CMK (cell line): ENCODE data around the gene LCE5A.
"Not testable (repeated sequence)": the region's sequence is repeated elsewhere in the genome, so short reads cannot be mapped to it uniquely, and the experiment has no call there.

Experiments used
- DNase-seq: peaks from one replicate; pipeline ENCODE4 v3.0.0-alpha.2; 2010; ENCODE audit warnings: low read depth

Gene LCE5A

GRCh38 chr1:152510503-152510902, at the start of gene LCE5A:
TSS of gene LCE5A (plus strand) at chr1:152510803. CDS start at chr1:152511535, 732 bp downstream.
- no peak for DNase-seq

DNA sequence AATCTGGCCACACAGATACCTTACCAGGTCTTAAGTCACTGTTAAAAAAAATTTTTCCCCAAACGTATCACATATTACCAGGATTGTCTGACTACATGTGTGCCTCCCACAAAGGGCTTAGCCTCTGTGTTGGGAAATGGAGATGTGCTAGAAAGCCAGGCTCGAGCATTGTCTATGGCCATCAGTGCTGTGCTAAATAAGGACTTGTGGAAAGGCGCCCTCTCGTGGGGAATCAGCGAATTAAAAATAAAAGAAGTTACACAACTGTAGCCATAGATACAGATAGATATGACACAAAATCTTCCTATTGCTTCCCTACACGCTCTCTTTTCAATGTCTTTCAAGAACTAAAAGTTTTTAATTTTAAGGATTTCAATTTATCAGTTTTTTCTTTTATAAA, 49.1 kb upstream of the LCE5A start:
- DNase-seq, result peak; percentile 22

- DNase-seq, result no peak
Observed at GRCh38 chr1:152462636-152463035, 48.0 kb upstream of the LCE5A start.

DNA sequence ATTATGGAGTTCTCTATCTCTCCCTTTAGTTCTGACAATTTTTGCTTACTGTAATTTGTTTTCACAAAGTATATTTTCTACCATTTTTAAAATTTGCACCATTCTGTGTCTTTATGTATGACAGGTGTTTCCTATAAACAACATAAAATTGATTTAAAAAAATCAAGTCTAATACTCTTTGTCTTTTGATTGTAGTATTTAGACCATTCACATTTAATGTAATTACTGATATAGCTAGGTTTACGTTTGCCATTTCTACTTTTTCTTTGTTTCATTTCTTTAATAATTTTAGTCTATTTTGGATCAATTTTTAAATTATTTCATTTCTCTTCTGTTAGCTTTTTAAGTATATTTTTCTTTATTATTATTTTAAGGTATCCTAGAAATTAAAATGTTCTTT, 44.4 kb upstream of the LCE5A start:
- no peak for DNase-seq

DNA sequence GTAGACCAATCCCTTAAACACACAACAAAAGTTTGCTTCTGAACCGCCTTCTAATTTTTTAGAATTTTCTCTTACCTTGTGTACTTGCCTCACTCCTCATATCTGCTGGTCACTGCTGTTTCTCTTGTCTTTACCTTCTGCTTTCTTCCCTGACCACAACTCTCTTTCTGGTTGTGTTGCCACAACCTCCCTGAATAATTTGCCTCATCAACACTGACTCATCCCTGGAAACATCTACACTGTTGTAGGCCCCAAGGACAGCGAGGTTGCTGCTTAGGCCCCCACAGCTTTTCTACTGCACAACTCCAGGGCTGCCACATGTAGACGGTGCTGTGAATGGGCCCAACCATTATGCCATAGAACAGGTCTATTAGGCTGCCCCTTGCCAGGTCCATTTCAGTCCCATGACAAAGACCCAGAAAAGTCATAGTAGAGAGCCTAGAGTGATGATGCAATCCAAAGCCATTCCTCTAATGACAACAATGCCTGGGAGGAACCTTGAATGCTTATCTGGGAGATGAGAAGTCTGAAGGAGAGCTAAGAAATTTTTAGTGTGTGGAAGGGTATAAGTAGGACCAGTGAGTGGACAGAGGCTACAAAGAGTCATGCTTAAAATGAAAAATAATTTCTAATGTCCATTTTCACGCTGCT, 36.6 kb upstream of the LCE5A start:
- DNase-seq, result no peak

- DNase-seq, result peak; percentile 56
Observed at GRCh38 chr1:152479792-152480595, 30.6 kb upstream of the LCE5A start.

DNA sequence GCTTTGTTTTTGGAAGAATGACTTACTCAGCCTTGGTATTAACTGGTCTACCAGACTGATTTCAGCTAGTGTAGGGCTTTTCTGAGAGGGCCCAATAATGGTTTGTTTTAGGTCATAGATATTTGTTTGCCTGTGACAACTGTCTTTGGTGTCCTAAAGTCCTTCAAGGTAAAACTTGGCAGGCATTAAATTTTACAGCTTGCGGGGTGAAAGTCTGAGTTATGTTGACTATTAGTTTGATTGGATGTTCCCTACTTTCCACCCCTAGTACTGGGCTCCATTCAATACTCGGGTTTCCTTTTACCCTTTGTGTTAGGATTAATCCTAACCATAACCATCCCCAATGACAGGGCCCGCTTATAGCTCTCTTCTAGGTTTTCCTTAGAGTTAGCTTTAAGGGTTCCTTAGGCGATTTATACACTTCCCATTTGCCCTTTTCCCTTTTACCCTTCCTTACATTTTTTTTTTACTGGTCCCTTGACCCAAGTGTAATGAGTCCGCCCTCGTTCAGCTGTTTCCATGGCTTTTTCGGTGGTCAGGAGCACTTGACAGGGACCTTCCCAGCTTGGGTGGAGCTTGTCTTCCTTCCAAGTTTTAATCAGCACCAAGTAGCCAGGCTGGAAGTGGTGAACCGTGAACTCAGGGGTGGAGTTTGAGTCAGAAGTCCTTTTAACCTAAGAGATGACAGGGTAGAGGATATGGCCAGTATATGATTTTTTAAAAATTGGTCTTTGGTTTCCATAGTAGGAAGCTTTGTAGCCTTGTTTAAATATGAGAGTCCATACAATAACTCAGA, 28.5 kb upstream of the LCE5A start:
- DNase-seq, result no peak

GRCh38 chr1:152486400-152487006, 24.1 kb upstream of the LCE5A start:
- DNase-seq, result no peak

- no peak for DNase-seq
Observed at GRCh38 chr1:152487871-152488270, 22.7 kb upstream of the LCE5A start.

GRCh38 chr1:152491537-152491936, 19.1 kb upstream of the LCE5A start:
- not testable (repeated sequence) for DNase-seq

DNA sequence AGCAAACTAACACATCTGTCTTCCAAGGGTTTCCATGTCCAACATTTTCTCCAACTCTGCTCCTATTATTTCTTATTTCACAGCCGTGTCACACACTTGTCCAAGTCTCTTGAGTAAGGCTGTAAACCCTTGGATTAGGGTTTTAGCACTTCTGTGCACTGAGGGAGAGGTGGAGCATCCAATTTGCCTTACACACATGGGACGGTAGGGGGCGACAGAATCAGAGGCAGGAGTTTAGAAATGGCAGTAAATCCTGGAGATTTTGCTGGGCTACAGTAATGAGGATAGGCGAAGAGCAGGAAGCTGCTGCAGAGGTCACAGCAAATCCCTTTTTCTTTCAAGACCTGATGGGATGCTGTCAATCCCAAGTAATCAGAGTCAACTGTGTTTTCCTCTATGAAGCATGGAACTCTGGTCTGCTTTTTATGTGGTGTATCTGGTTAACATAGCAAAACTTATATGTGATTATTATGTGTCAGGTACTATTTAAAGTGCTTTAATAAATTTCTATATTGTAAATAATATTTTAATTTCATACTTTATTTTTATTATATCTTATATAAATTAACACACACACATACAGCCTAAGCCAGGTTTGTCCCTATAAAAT, 15.4 kb upstream of the LCE5A start:
- DNase-seq, result no peak

DNA sequence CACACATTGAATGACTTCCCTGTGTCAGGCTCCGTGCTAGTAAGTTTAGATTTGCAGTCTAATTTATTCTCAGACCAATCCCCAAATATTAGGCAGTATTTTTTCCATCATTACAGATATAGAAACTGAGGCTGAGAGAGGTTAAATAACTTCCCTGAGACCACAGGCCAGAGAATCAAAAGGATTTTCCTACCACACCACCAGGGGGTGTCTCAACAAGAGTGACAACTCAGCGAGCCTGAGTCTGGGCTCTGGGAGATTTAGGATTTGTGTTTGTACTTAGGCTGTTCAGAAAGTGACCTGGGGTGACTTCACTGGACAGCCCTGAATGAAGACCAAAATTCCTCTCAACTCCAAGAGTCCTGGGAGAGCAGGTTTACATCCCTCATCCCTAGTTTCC, 13.3 kb upstream of the LCE5A start:
- no peak for DNase-seq

DNA sequence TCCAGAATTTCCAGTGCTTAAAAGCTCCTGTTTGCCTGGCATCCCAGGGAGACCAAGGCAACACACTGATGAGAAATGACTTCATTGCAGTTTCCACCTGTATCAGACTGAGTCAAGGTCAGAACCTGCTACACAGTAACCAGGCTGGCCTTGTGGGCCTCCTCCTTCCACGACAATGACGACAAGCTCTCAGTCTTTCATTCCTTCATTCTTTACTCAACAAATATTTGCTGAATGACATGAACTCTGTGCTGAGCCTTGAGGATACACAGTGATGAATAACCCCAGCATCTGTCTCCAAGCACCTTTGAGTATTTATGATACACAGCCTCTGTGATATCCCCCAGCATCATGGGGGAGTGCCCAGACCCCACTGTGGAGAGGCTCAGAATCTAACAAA, 8.9 kb upstream of the LCE5A start:
- no peak for DNase-seq

DNA sequence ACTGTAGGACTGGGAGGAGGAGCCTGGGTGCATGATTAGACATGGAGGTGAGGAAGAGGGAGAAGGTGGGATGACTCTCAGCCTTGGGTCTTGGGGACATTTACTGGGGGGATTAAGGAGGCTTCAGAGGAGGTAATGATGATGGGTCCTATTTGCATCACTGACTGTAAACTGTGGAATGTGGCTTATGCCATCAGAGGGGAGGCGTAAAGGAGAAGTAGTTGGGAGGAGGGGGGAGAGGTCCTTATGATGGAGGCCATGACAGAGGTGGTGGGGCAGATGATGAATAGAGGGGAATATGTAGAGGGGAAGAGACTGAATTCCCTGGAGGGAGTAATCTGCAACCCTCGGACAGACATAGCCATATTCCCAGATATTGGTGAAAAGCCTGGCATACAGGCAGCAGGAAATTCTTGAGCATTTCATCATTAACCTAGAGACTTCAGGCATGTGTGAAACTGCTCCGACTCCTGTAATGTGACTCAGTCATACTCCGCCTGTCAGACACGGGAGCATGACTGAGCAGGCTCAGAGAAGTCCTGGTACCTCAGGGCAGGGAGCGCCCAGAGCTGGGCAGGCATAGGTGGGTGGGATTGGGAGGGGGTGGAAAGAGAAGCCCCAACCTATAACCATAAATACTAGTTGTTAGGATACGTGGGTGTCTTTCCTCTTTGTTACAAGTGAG, 8.0 kb upstream of the LCE5A start:
- DNase-seq, result no peak

GRCh38 chr1:152505083-152505482, 5.5 kb upstream of the LCE5A start:
- no peak for DNase-seq

DNA sequence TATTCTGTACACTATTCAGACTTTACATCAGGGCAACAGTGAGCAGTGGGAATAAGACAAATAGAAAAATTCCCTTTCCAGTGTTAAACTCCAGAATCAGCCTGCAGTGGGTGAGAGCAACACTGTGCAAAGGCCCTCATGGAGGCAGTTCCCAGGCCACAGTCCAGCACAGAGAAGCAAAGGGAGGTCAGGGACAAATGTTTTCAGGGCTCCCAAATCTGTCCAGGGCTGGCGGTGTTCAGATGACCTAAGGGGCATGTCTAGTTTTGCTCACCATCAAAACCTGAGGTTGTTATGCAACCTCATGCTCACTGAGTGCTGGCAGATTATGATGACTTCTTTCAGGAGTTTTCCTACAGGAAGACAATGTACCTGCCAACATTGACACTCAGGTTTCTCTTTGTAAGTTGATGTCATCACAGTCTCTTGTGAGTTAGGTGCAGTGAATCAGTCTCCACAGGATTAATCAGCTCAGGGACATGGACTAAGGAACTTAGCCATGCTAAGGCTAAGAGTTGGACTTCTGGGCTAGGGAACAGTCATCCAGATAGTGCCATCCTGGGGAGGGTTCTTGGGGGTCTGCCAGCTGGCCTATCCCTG, 3.6 kb upstream of the LCE5A start:
- no peak for DNase-seq

GRCh38 chr1:152511596-152511995, 993 bp downstream of the LCE5A start:
- no peak for DNase-seq

DNA sequence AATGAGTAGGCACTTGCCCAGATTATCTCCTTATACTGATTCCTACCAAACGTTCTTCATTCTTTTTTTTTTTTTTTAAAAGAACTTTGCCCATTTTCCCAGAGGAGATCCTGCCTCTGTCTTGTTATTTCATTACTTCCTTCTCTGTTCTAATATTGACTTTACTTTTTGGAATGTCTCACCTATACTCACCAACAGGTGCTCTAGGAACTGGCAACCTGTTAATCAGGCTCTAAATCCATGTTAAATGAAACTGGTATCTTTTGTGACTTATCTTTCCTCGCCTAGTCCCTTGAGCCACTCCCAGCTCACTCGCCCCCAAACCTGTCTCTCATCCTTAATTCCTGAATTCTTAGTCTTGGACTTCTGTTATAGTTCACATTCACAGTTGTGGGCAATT, 2.5 kb downstream of the LCE5A start:
- DNase-seq, result no peak

- no peak for DNase-seq
Observed at GRCh38 chr1:152514715-152515433, 4.3 kb downstream of the LCE5A start.

DNA sequence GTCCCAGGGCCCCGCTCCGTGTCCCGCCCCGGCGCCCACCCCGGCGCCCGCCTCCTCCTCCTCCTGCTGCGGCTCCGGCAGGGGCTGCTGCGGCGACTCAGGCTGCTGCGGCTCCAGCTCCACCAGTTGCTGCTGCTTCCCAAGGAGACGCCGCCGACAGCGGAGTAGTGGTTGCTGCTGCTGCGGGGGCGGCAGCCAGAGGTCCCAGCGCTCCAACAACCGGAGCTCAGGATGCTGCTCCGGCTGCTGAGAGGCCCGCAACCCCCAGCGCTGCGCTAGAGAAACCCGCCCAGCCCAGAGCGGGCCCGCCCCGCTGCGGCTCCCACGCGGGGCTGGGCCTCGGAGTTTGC, 4.8 kb downstream of the LCE5A start:
- DNase-seq, result no peak
